AML-193 (cell line): ENCODE data around the gene FYCO1.

ENCODE experiments used
- DNase-seq, 2 experiments: peaks; one replicate each; lab custom pipeline; 2025; lab: John Stamatoyannopoulos, UW

The FYCO1 gene

DNA sequence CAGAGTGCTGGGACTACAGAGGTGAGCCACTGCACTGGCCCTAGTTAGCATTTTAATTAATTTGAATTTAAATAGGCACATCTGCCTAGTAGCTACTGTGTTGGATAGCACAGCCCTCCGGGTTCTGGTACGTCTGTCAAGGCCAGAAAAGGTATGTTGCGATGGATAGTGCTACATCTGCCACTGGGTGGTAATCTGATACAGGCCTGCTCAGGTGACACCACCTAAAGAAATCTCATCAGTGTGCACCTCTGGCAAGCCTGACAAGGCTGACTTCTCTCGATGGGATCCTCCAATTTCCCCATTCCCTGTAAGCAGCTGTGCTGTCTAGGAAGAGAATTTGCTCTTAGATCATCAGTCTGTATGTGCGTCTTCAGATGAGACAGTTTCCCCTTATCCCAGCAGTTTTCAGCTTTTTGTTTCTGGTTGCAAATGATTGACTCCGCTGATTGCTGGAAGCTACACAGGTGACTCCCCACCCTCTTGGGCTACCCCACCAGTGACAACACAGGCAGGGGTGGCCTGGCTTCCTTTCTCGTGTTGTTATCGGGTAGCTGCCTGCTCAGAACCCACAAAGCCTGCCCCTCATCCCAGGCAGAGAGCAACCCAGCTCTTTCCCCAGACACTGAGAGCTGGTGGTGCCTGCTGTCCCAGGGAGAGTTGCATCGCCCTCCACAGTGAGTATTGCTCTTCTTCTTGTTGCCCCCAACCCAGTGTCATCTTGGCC, 109.5 kb downstream of the FYCO1 start, which contains the start of gene CCR9:
Gene CCR9 (plus strand): TSS at position 565 of the 727 bp plus-strand sequence. CDS start 8,391 bp downstream, outside the sequence.
- no peak for DNase-seq

DNA sequence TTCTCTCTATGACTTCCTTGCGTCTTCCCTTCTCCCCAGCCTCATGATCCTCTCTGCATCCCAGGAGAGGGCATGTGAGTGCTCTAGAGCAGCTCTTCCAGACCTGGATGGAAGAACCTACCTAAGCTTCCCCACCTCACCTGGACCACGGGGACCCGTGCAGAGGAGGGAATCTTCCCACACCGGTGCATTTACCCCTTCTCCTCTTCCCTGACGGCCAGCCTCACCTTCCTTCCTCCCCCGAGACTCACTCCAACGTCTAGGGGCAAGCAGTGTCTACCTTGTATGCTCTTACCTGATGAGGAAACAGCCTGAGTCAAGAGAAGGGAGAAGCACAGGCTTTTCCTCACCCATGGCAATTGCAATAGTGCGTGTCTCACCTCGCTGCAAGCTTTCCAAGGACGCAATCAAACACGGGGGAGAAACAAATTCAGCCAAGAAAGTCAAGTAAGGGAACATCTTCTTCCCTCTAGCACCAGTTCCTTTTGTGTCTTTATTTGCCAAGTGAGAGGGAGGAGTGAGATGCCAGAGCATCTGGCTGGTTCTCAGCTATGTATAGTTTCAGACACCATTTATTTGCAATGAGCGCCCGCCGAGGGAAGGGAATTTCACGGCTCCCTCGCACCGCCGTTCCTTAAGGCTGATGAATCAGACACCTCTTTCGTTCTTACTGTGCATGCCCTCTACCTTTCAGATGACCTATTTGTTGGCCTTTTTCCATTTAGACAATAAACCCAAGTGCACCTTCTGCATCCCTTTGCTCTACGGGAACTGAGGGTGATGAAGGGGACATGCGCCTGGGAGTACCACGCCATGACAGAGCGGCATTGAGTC, 111.0 kb downstream of the FYCO1 start:
- DNase-seq: no peak

DNA sequence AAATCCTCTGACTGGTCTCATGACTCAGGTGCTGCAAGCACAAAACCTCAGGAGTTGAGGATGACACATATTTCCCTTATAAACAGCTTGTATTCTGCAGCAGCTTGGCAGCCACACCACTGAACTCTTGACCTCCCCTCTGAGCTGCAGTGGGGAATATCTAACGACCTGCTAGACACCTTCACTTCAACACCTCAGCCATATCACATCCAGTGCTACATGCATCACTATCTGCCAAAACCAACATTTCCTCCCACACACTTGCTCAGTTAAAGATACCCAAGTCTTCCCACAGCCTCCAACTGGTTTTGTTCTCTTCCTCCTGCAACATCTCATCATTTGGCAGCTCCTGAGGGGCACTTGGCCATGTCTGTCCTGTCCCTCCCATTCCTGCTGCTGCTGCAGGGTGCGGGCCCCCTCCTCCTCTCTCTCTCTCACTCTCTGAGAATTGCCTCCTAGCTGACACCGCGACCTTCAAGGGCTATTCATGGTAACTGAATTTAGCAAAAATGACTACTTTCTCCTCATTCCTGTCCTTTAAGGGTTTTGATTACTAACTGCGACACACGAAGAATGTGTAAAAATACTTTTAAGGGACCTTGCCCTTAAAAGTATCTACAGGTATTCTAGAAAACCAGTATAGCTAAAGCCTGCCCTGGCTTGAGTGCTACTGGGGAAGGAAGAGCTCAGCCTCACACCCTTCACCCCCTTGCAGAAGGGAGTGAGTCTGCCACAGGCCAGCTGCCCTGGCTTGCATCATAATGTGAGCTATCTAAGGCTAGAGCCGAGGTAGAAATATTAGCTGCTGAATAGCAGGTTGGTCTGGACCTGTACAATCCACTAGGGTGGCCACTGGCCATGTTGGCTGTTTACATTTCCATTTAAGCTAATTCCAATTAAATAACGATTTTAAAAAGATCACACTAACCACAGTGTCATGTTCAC, 114.3 kb downstream of the FYCO1 start:
- DNase-seq: no peak

DNA sequence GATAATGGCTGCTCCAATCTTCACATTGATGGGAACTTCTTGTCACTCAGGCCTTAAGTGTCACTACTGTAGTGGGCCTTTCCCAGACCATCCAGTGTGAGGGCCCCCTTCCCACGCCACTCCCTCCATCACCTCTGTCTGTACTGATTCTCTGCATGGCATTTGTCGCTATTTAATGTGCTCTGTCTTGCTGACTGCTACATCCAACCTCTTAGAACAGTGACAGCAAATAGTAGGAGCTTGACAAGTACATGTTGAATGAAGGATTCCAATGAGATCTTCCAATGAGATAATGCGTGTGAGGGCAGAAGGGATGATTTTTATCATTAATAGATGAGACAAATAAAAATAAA, 114.9 kb downstream of the FYCO1 start:
- no peak for DNase-seq

DNA sequence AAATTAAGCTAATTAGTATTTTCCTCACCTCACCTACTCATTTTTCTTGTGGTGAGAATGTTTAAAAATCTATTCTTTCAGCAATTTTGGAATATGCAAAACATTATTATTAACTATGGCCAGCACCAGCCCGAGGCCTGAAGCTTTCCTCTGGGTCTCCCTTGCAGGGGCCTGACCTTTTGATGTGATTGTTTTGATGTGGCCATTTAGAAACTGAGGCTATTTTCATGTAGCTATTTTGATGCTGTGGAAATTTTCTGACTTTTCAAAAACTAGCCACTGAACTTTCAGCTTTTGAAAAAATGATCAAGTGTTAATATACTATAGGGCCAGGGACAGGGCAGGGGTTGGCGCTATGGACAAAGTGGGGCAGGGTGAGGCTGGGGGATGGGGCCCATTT, 117.5 kb downstream of the FYCO1 start:
- no peak for DNase-seq

DNA sequence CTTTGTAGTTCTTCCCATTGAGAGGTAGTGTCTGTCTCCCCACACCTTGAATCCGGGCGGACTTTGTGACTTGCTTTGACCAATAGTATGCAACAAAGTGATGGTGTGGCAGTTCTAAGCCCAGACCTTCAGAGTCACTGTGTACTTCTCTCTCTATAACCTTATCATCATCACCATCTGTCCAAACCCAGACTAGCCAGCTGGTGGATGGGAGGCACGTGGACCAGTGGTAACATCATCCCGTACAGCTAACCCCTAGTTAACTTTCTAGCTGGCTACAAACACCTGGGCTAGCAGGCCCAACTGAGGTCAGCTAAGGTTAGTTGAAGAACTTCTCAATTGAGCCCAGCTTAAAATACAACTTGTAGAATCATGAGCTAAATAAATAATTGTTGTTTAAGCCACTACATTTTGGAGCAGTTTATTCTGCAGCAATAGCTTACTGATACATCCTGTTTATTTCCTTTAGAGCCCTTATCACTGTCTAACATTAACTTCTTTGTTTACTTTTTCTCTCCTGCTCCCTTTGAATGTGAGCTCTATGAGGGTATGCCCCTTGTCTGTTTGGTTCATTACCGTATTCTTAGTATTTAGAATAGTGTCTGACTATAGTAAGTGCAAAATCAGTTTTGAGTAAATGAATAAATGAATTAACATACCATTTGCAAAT, 120.8 kb downstream of the FYCO1 start:
- DNase-seq: no peak

DNA sequence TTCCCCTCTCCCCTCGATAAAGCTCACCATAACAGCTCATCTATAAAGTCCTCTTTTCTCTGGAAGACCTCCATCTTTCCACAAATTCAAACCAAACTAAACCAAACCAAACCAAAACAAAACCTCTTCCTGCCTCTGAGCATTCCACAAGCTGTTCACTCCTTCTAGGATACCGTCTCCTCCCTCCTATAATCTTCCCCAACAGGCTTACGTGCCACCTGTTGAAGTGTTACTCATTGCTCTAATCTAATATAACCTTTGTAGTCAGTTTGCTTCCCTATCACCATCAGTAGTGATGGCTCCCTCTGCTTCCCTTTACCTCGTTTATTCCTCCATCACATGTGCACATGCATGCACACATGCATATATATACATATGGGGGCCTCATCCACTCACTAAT, 122.0 kb downstream of the FYCO1 start:
- no peak for DNase-seq

DNA sequence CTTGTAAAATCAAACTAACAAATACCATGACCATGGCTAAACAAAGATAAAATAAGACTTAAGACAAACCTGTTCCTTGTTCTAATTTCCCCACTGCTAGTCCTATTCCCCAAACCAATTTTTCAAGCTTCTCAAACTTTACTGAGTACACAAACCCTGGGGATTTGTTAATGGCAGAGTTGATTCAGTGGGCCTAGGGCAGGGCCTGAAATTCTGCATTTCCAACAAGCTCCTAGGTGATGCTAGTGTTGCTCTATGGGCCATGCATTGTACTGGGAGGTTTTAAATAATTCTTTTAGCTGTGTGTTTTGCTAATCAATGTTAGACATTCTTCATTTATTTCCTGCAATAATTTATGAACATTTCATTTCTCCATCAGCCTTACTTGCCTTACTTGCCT, 122.6 kb downstream of the FYCO1 start:
- DNase-seq: no peak

DNA sequence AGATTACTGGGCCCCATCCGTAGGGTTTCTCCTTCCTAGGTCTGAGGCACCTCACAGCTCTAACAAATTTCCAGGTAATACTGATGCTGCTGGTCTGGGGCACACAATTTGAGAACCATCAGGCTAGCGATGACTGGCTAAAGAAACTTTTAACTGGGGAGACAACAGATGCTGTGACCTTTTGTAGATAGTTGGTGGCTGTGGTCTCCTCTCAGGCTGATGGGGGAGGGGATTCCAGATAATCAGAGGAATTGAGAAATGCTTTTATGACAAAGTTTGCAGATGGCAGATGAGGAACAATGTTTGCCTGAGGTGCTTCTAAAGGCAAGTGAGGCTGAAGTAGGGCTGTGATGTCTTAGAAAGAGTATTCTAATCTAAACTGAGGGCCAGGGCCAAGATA, 123.1 kb downstream of the FYCO1 start:
- no peak for DNase-seq

DNA sequence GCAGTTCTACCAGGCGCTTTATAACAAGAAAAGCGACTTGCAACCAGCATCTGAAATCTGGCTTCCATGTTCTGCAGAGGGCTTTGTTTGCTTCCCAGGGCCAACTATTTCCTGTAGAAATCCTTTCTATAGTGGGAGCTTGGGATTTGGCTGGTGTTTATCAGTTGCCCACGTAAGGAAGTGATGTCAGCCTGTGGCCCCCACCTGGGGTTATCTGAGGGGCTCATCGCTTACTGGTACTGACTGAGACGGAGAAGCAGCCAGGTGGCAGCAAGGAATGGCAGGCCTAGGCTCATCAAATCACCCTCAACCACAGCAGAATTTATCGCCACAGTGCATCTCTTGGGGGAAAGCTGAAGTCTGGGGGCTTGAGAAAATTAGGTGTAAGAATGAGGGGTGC, 123.8 kb downstream of the FYCO1 start:
- no peak for DNase-seq

DNA sequence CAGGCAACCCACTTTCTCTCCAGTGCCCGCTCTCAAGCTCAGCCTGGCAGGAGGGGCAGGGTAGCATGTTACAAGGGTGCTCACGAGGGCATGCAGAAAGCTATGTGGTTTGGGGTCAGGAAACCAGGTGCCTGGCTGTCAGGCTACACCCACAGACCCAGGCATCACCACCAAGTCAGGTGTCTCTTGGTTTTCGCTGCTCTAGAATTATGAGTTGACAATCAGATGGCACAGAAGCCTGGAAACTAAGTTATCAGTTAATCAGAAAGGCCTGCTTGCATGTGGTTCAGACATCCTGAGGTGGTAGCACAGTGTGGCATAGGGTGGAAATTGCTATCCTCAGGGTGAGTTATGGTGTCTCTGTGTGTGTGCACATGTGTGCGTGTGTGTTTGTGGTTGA, 125.5 kb downstream of the FYCO1 start:
- DNase-seq: no peak

DNA sequence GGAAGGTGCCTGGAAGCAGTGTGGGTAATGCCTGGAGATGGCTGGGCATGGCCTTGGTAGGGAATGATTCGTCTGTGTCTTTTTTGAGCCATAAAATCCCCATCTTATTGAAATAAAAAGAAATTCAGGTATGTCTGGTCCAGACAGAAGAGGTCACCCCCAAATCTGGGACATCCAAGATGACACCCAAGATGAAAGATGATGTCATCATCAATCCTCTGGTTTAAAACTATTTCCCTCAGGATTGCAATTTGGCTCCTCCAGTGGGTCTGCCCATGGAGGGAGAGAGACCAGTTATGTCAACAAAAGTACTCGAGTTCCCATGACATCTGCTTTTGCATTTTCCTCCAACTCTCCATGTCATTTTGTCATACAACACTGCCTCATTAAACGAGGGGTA, 126.0 kb downstream of the FYCO1 start:
- no peak for DNase-seq

DNA sequence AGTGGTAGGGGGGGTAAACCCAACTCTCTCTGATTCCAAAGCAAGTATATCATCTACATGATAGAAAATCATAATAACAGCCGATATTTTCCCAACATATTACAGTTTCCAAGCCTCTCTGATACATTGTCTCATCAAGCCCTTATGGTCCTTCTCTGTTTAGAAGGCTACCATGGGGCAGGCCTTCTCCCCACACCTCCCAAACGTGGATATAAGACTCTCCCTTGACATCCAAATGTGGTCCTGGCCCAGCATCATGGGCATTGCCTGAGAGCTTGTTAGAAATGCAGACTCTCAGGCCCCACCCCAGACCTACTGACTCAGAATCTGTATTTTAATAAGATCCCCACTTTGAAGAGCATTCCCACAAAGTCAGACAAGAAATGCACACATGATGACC, 127.0 kb downstream of the FYCO1 start:
- DNase-seq: no peak

DNA sequence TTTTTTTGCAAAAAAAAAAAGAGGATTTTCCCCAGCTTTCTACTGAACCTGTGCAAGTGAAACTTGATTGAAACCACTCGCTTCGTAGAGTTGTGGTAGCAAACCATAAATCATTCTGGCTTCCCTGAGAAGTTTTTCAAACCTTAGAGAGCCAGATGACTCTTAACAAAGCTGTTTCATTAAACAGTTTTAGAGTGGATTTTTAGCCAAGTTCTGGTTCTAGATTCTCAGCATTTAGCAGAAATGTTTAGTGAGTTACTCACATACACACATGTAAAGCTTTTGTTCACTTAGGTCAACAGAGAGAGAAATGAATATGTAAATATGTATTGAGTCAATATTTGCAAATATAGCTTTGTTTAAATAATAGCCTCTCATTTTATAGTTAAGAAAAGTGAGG, 127.4 kb downstream of the FYCO1 start:
- no peak for DNase-seq
